Measurements from ENCODE around the gene GJB5. TPM values are rescaled to one million over a fixed set of nuclear protein-coding genes. Genes with fewer than 3 reads are reported as not detected.
A peak's percentile ranks its signal among the peaks of the same experiment; 100 is the strongest.

GJB5 gene
- total RNA-seq, 1 donor from 2014 or later, result not detected

DNA sequence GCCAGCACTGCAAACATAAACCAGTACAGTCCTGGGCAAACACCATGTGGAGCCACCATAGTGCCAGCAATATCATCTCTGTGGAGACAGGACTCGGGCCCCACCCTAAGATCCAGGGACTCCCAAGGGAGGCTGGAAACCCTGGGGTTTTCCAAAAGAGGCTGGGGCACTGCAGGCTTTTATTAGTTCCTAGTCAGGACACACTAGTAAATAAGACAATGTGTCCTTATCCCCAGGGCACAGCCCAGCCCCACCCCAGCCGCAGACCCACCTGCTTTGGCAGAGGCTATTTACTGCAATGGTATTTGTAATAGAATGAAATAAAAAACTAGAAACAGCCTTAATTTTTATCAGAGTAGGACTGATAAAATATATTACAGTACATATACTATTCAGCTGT lies 25.7 kb downstream of the GJB5 start:
- Mint-ChIP-seq H3K27me3 (ENCODE audit: unreplicated experiment) (peaks cover 11% of the 10 kb centered on the region), H3K9me3 (ENCODE audit: unreplicated experiment) (no peaks in the 10 kb centered on the region), H3K4me1 (ENCODE audit: unreplicated experiment) (peaks cover 44% of the 10 kb centered on the region), H3K4me3 (ENCODE audit: unreplicated experiment) (peak overlapping the region; percentile 82), H3K27ac (ENCODE audit: unreplicated experiment) (no peak overlapping the region), H3K36me3 (ENCODE audit: low read depth, unreplicated experiment) (peaks cover 4% of the 10 kb centered on the region)
- TF ChIP-seq, protein P1, sequence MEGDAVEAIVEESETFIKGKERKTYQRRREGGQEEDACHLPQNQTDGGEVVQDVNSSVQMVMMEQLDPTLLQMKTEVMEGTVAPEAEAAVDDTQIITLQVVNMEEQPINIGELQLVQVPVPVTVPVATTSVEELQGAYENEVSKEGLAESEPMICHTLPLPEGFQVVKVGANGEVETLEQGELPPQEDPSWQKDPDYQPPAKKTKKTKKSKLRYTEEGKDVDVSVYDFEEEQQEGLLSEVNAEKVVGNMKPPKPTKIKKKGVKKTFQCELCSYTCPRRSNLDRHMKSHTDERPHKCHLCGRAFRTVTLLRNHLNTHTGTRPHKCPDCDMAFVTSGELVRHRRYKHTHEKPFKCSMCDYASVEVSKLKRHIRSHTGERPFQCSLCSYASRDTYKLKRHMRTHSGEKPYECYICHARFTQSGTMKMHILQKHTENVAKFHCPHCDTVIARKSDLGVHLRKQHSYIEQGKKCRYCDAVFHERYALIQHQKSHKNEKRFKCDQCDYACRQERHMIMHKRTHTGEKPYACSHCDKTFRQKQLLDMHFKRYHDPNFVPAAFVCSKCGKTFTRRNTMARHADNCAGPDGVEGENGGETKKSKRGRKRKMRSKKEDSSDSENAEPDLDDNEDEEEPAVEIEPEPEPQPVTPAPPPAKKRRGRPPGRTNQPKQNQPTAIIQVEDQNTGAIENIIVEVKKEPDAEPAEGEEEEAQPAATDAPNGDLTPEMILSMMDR (IDR thresholded peaks at IDR 0.05; ENCODE audit: unreplicated experiment), result no peak
- no peak for DNase-seq (ENCODE audit: low spot score)

- DNase-seq (ENCODE audit: low spot score), result peak; percentile 29
- no peak within 1 kb of the TSS for H3K27ac Mint-ChIP-seq (ENCODE audit: unreplicated experiment)
- H3K4me3 Mint-ChIP-seq (ENCODE audit: unreplicated experiment), result peak within 1 kb of the TSS; percentile 86
- peaks cover 44% of the 10 kb centered on the region for H3K4me1 Mint-ChIP-seq (ENCODE audit: unreplicated experiment)
- TF ChIP-seq, protein P1 (IDR thresholded peaks at IDR 0.05; ENCODE audit: unreplicated experiment), result no peak
- H3K36me3 Mint-ChIP-seq (ENCODE audit: low read depth, unreplicated experiment), result peaks cover 4% of the 10 kb centered on the region
- peaks cover 12% of the 10 kb centered on the region for H3K27me3 Mint-ChIP-seq (ENCODE audit: unreplicated experiment)
- no peaks in the 10 kb centered on the region for H3K9me3 Mint-ChIP-seq (ENCODE audit: unreplicated experiment)
These were observed 26.4 kb downstream of the GJB5 start, which contains the start of gene GJB3 for GRCh38 chr1:34781071-34781843. Gene GJB3, plus strand, starts transcription at chr1:34781214. Its CDS starts 3,549 bp downstream, at chr1:34784763.

- Mint-ChIP-seq H3K9me3 (ENCODE audit: unreplicated experiment) (no peaks in the 10 kb centered on the region), H3K4me1 (ENCODE audit: unreplicated experiment) (peaks cover 49% of the 10 kb centered on the region), H3K27ac (ENCODE audit: unreplicated experiment) (no peak overlapping the region), H3K4me3 (ENCODE audit: unreplicated experiment) (peak overlapping the region; percentile 86), H3K27me3 (ENCODE audit: unreplicated experiment) (peaks cover 17% of the 10 kb centered on the region), H3K36me3 (ENCODE audit: low read depth, unreplicated experiment) (peaks cover 4% of the 10 kb centered on the region)
- no peak for DNase-seq (ENCODE audit: low spot score)
- TF ChIP-seq, protein P1 (IDR thresholded peaks at IDR 0.05; ENCODE audit: unreplicated experiment), result peak; percentile 14
These were observed 27.1 kb downstream of the GJB5 start for GRCh38 chr1:34781844-34782391.

GRCh38 chr1:34784751-34785221 lies 29.9 kb downstream of the GJB5 start:
- peak overlapping the region; percentile 25 for H3K4me3 Mint-ChIP-seq (ENCODE audit: unreplicated experiment)
- H3K9me3 Mint-ChIP-seq (ENCODE audit: unreplicated experiment), result no peaks in the 10 kb centered on the region
- no peak overlapping the region for H3K27ac Mint-ChIP-seq (ENCODE audit: unreplicated experiment)
- peaks cover 49% of the 10 kb centered on the region for H3K4me1 Mint-ChIP-seq (ENCODE audit: unreplicated experiment)
- H3K36me3 Mint-ChIP-seq (ENCODE audit: low read depth, unreplicated experiment), result peaks cover 4% of the 10 kb centered on the region
- H3K27me3 Mint-ChIP-seq (ENCODE audit: unreplicated experiment), result peaks cover 22% of the 10 kb centered on the region
- TF ChIP-seq, protein P1 (IDR thresholded peaks at IDR 0.05; ENCODE audit: unreplicated experiment), result no peak
- DNase-seq (ENCODE audit: low spot score), result no peak

Measured in endothelial cell (in vitro differentiated cells).